ENCODE measurements around the gene FNDC3B. TPM values are rescaled to one million over a fixed set of nuclear protein-coding genes. Genes with fewer than 3 reads are reported as not detected.

Gene FNDC3B
- total and polyA plus RNA-seq, 9 of the 15 experiments (the other 6 are each of a cell fraction or from before 2014, with no cell fraction given): 7.0 to 35.8 (median 16.2) TPM

DNA sequence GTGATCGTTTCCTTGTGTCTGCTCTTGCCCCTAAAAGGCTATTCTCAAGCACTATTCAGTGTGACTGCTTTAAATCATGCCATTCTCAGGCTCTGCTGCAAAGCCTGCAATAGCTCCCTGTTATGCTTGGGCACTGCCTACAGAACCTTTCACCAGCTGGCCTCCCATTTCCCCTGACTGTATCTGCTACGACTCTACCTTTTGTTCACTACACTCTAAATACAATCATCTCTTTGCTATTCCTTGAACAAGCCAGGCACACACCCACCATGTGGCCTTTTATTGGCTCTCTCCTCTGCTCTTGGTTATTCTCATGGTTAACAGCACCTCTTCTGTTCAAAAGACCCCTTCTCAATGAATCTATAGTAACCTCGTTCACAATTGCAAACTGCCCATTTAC lies 29.6 kb upstream of the FNDC3B start:
- WGBS (ENCODE audit: insufficient coverage, low coverage, missing lambda C conversion rate): 50% methylated on average over 3 of the region's 3 CpGs
- Histone ChIP-seq H3K36me3 (ENCODE audit: control insufficient read depth, insufficient read depth, low read length) (no peaks in the 10 kb centered on the region), H3K9me1 (ENCODE audit: control insufficient read depth, insufficient read depth, low read length) (no peaks in the 10 kb centered on the region), H3K4me3 (no peak overlapping the region), H3K4me1 (replicated peaks in 1 of 2; ENCODE audit: control insufficient read depth in 2 of 2, insufficient read depth in 2 of 2, low read length in 2 of 2) (no peaks in the 10 kb centered on the region; a peak in 1 of 5 replicates), H3K9me3 (replicated peaks; ENCODE audit: control insufficient read depth, insufficient read depth, low read depth, low read length) (no peaks in the 10 kb centered on the region), H3K27ac (ENCODE audit: extremely low read depth, low read depth, low read length) (no peak overlapping the region), H4K20me1 (replicated peaks; ENCODE audit: control insufficient read depth, insufficient read depth, low read length) (no peaks in the 10 kb centered on the region), H3K79me2 (ENCODE audit: control insufficient read depth, insufficient read depth, low read length) (no peaks in the 10 kb centered on the region), H3K27me3 (ENCODE audit: control insufficient read depth in 2 of 2, insufficient read depth in 2 of 2, low read length in 2 of 2) (no peaks in the 10 kb centered on the region), H3K4me2 (ENCODE audit: insufficient read depth, low read length) (no peak overlapping the region), H3K9ac (ENCODE audit: insufficient read depth in 1 of 2, low read depth in 2 of 2, low read length in 2 of 2) (no peak overlapping the region), H2AFZ (ENCODE audit: low read depth, low read length) (peak overlapping the region; percentile 79)
- BruUV-seq (replicated peaks): no TSS peak
- CTCF ChIA-PET (ENCODE audit: low intra/inter-chr PET ratio): no interaction called here
- intact Hi-C loops (cut with micrococcal nuclease): no loop called here
- DNase-seq (ENCODE audit: extremely low read depth in 1 of 4, low spot score in 3 of 4) (no peak), FAIRE-seq (no peak), ATAC-seq (peak; percentile 31; the same call in 2 of the 3 replicates)
- in situ Hi-C loops (cut with MboI): no loop called here
- TF ChIP-seq KHSRP (IDR thresholded peaks at IDR 0.05): no peak
- no peak for TF ChIP-seq SP2 (IDR thresholded peaks at IDR 0.05; ENCODE audit: extremely low read depth, low read depth, low read length, poor library complexity, severe bottlenecking)
- no peak for TF ChIP-seq XRCC5 (IDR thresholded peaks at IDR 0.05; ENCODE audit: low read depth, low read length)
- no peak for TF ChIP-seq ZNF699 (CRISPR knock-in tag; IDR thresholded peaks at IDR 0.05; ENCODE audit: insufficient replicate concordance)
- TF ChIP-seq, protein P1, sequence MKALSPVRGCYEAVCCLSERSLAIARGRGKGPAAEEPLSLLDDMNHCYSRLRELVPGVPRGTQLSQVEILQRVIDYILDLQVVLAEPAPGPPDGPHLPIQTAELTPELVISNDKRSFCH (CRISPR knock-in tag; IDR thresholded peaks at IDR 0.05): no peak
- TF ChIP-seq, protein P1 (tag; IDR thresholded peaks at IDR 0.05): no peak
- TF ChIP-seq KAT2B (IDR thresholded peaks at IDR 0.05; ENCODE audit: low read depth, low read length): no peak
- TF ChIP-seq TCF7 (IDR thresholded peaks at IDR 0.05; ENCODE audit: borderline replicate concordance): no peak
- POLR2A ChIA-PET: no interaction called here
